ENCODE data around the gene PARVA.

DNA sequence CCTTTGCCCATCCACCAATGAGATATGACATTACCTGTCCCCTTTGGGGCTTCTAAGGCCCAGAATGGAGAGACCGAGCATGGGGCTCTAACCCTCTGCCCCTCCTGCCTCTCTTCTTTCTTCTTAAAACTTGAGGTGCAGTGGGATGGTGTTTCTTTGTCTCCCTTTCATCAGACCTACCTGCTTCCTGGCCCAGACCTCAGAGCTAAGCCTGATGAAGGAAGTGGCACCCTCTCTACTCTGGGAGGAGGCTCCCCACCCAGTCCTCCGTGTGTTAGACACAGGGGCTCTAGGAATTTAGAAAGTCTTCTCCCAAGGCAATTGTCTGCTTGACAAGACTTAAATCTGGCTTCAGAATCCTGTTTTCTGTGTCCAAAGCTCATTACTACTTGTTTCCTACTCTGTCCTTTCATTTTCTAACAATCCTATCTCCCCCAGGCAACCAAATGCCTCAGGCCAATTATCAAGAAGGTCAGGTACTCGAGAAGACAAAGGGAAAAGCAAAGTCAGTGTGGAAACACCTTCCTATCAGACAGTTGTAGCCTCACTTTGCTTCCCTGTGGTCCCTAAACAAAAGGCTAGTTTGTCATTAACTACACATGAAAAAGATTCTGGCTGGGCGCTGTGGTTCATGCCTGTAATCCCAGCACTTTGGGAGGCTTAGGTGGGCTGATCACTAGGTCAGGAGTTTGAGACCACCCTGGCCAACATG lies 20.3 kb upstream of the PARVA start:
- TF ChIP-seq, protein P1, sequence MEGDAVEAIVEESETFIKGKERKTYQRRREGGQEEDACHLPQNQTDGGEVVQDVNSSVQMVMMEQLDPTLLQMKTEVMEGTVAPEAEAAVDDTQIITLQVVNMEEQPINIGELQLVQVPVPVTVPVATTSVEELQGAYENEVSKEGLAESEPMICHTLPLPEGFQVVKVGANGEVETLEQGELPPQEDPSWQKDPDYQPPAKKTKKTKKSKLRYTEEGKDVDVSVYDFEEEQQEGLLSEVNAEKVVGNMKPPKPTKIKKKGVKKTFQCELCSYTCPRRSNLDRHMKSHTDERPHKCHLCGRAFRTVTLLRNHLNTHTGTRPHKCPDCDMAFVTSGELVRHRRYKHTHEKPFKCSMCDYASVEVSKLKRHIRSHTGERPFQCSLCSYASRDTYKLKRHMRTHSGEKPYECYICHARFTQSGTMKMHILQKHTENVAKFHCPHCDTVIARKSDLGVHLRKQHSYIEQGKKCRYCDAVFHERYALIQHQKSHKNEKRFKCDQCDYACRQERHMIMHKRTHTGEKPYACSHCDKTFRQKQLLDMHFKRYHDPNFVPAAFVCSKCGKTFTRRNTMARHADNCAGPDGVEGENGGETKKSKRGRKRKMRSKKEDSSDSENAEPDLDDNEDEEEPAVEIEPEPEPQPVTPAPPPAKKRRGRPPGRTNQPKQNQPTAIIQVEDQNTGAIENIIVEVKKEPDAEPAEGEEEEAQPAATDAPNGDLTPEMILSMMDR (conservative IDR thresholded peaks at IDR 0.05): no peak
- no peak for TF ChIP-seq EZH2 (IDR thresholded peaks at IDR 0.05; ENCODE audit: low read depth)
